Calu3 (cell line): Measurements from ENCODE around the gene MUC13. TPM values are rescaled to one million over a fixed set of nuclear protein-coding genes. Genes with fewer than 3 reads are reported as not detected.

ENCODE experiments used
- BruUV-seq: library from RNA; stranded (reverse); fragments of 400-500 nt; replicated peaks from 2 replicates; lab custom pipeline; 2021; lab: Mats Ljungman, UMichigan
- CTCF ChIA-PET: fragments of 300-600 bp; sonication (Branson Sonifier 250); formaldehyde crosslinking; loops from one replicate; lab custom pipeline; 2022; ENCODE audit warnings: antibody characterized with exemption; lab: Charles Lee
- DNase-seq: peaks from one replicate; pipeline ENCODE4 v3.0.0; 2022
- H3K27ac Mint-ChIP-seq: one replicate; pipeline ENCODE4 v1.8.0; 2022; ENCODE audit warnings: mixed read lengths; ENCODE audit not compliant: unreplicated experiment
- H3K27me3 Mint-ChIP-seq: one replicate; pipeline ENCODE4 v1.8.0; 2022; ENCODE audit warnings: mixed read lengths; ENCODE audit not compliant: unreplicated experiment
- H3K36me3 Mint-ChIP-seq: one replicate; pipeline ENCODE4 v1.8.0; 2022; ENCODE audit warnings: mild to moderate bottlenecking, moderate library complexity, mixed read lengths; ENCODE audit not compliant: insufficient read depth, unreplicated experiment
- H3K4me1 Mint-ChIP-seq: one replicate; pipeline ENCODE4 v1.8.0; 2022; ENCODE audit warnings: mild to moderate bottlenecking, low read depth, mixed read lengths; ENCODE audit not compliant: unreplicated experiment
- H3K4me3 Mint-ChIP-seq: one replicate; pipeline ENCODE4 v1.8.0; 2022; ENCODE audit warnings: mild to moderate bottlenecking, low read depth, moderate library complexity, mixed read lengths; ENCODE audit not compliant: unreplicated experiment
- H3K9me3 Mint-ChIP-seq: one replicate; pipeline ENCODE4 v1.8.0; 2022; ENCODE audit warnings: low read depth, mixed read lengths; ENCODE audit not compliant: unreplicated experiment
- CTCF ChIP-seq: fragments of 200-600 bp; IDR thresholded peaks from one replicate; pipeline ENCODE4 v1.8.0; 2022; ENCODE audit warnings: antibody characterized with exemption; ENCODE audit not compliant: unreplicated experiment
- intact Hi-C: fragments of 100-400 bp; cut with micrococcal nuclease; formaldehyde crosslinking; loops from one replicate; pipeline ENCODE4 v1.10.0; 2022; ENCODE audit not compliant: unreplicated experiment
- total RNA-seq: library from RNA; stranded (reverse); gene quantifications from 2 replicates; pipeline ENCODE4 v1.2.3, GENCODE V29; 2022

Gene MUC13
- total RNA-seq, 1 experiment from 2014 or later: 25.8 TPM

- H3K9me3 Mint-ChIP-seq: no peaks in the 10 kb centered on the region
- no TSS peak for BruUV-seq
- no peak overlapping the region for H3K4me3 Mint-ChIP-seq
- no peaks in the 10 kb centered on the region for H3K27me3 Mint-ChIP-seq
- intact Hi-C loops: no loop called here
- TF ChIP-seq CTCF: no peak
- peak overlapping the region; percentile 56 for H3K27ac Mint-ChIP-seq
- CTCF ChIA-PET: interaction anchor here (0.6 to 1.4 kb wide), 2 partner anchors 11 to 44 kb away, joined by 4 read pairs; no protein-coding TSS in a partner anchor
- H3K4me1 Mint-ChIP-seq: peaks cover 43% of the 10 kb centered on the region
- no peak for DNase-seq
- H3K36me3 Mint-ChIP-seq: peaks cover 25% of the 10 kb centered on the region
These were observed 77.9 kb downstream of the MUC13 start for GRCh38 chr3:124856677-124857076.

Other genes with a start within 250 kb of the MUC13 start
- 62.1 and 73.0 TPM in 2 replicates for gene UMPS, start 204.3 kb downstream of the MUC13 start, total RNA-seq
- gene ITGB5, start 47.4 kb downstream of the MUC13 start, total RNA-seq: 193 and 225 TPM in 2 replicates
- 0.51 and 0.97 TPM in 2 replicates for gene HEG1, start 121.2 kb upstream of the MUC13 start, total RNA-seq